Keratinocyte (primary cell): Measurements from ENCODE around the gene PARP2.

Experiments
- EZH2 ChIP-seq: IDR thresholded peaks from one replicate; pipeline ENCODE4 v1.6.1; 2012; ENCODE audit warnings: inconsistent platforms, mild to moderate bottlenecking, low read length, moderate library complexity
- TF ChIP-seq, protein P1 (sequence below), 3 experiments: IDR thresholded peaks in 1 of 3; conservative IDR thresholded peaks in 1 of 3; optimal IDR thresholded peaks in 1 of 3; 2 replicates in 2 of 3; 3 replicates in 1 of 3; pipeline versions ENCODE3 to v1.5.1; 2011; ENCODE audit warnings: low read length in 3 of 3, mild to moderate bottlenecking in 3 of 3, moderate library complexity in 2 of 3, control low read depth in 1 of 3, inconsistent platforms in 1 of 3; ENCODE audit not compliant: insufficient read depth in 2 of 3; ENCODE audit errors: extremely low read depth in 1 of 3

GRCh38 chr14:20403521-20403920 lies 60.1 kb downstream of the PARP2 start:
- TF ChIP-seq, protein P1, sequence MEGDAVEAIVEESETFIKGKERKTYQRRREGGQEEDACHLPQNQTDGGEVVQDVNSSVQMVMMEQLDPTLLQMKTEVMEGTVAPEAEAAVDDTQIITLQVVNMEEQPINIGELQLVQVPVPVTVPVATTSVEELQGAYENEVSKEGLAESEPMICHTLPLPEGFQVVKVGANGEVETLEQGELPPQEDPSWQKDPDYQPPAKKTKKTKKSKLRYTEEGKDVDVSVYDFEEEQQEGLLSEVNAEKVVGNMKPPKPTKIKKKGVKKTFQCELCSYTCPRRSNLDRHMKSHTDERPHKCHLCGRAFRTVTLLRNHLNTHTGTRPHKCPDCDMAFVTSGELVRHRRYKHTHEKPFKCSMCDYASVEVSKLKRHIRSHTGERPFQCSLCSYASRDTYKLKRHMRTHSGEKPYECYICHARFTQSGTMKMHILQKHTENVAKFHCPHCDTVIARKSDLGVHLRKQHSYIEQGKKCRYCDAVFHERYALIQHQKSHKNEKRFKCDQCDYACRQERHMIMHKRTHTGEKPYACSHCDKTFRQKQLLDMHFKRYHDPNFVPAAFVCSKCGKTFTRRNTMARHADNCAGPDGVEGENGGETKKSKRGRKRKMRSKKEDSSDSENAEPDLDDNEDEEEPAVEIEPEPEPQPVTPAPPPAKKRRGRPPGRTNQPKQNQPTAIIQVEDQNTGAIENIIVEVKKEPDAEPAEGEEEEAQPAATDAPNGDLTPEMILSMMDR (optimal IDR thresholded peaks at IDR 0.05 in 1 of 3, IDR thresholded peaks at IDR 0.05 in 1 of 3, conservative IDR thresholded peaks at IDR 0.05 in 1 of 3; ENCODE audit: extremely low read depth in 1 of 3, insufficient read depth in 2 of 3, low read length in 3 of 3): no peak
- no peak for TF ChIP-seq EZH2
